Peyer's patch (tissue), 4 donors: ENCODE results near the gene SPHK2. TPM values are rescaled to one million over a fixed set of nuclear protein-coding genes. Genes with fewer than 3 reads are reported as not detected.

Source experiments
- DNase-seq, 3 donors: peaks; one replicate each; pipeline ENCODE4 v3.0.0-alpha.2; 2017 to 2019
- H3K27ac ChIP-seq, 4 donors: fragments of 200-600 bp; sonication (generic); one replicate each; pipeline ENCODE4 v1.5.1; 2016 to 2019
- H3K27me3 ChIP-seq, 2 donors: fragments of 200-600 bp; sonication (generic); one replicate each; pipeline ENCODE4 v1.5.1; 2019
- H3K36me3 ChIP-seq, 3 donors: fragments of 200-600 bp; sonication (generic); one replicate each; pipeline ENCODE4 v1.5.1; 2016 to 2019
- H3K4me1 ChIP-seq, 4 donors: fragments of 200-600 bp; sonication (generic); one replicate each; pipeline ENCODE4 v1.5.1; 2016 to 2019
- H3K4me3 ChIP-seq, 4 donors: fragments of 200-600 bp; sonication (generic); 1 replicate in 3 of 4; 2 replicates in 1 of 4; pipeline ENCODE4 v1.5.1; 2016 to 2019; ENCODE audit warnings: mild to moderate bottlenecking in 1 of 4
- H3K9me3 ChIP-seq, 4 donors: fragments of 200-600 bp; sonication (generic); one replicate each; pipeline ENCODE4 v1.5.1; 2016 to 2019; ENCODE audit warnings: mild to moderate bottlenecking in 1 of 4
- POLR2A ChIP-seq, 2 donors: fragments of 450-650 bp; IDR thresholded peaks; one replicate each; pipeline ENCODE4 v1.5.1; 2017; ENCODE audit warnings: antibody characterized with exemption in 2 of 2, mild to moderate bottlenecking in 2 of 2, moderate library complexity in 2 of 2
- total RNA-seq, 4 donors: library from RNA; depleted of rRNA; stranded (reverse); fragments of >200 nt; gene quantifications; one replicate each; pipeline ENCODE4 v1.1.0, GENCODE V29; 2016
- TF ChIP-seq, protein P1 (sequence below), 6 experiments: fragments of 450-650 bp in 4 of 6; fragments of 200-600 bp in 2 of 6; sonication (generic) in 1 of 6; IDR thresholded peaks; one replicate each; pipeline ENCODE4 v1.5.1; 2017 to 2019; ENCODE audit warnings: antibody characterized with exemption in 6 of 6, mild to moderate bottlenecking in 3 of 6, moderate library complexity in 1 of 6

The SPHK2 gene
- total RNA-seq, 4 donors from 2014 or later: 34.7 to 121 (median 96.7) TPM

DNA sequence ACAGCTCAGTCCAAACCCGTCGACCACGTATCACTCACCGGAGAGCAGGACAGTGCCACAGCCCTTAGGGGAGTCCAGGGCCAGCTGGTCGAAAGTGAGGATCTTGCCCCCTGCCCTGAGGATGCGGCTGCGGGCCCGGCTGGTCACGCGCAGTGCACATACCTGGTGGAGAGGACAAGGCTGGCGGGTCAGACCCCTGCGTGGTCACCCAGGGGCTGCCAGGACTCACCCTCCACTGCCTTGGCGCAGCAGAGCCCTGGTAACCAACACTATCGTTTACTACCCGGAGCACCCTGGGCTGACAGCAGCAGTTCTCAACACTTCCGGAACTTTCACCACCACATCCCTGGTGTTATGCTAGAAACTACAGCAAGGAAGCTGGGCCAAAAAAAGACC, 3.3 kb upstream of the SPHK2 start:
- H3K27ac ChIP-seq: peak overlapping the region in 3 of 4 donors; percentile 88 to 97 (median 96)
- TF ChIP-seq, protein P1, sequence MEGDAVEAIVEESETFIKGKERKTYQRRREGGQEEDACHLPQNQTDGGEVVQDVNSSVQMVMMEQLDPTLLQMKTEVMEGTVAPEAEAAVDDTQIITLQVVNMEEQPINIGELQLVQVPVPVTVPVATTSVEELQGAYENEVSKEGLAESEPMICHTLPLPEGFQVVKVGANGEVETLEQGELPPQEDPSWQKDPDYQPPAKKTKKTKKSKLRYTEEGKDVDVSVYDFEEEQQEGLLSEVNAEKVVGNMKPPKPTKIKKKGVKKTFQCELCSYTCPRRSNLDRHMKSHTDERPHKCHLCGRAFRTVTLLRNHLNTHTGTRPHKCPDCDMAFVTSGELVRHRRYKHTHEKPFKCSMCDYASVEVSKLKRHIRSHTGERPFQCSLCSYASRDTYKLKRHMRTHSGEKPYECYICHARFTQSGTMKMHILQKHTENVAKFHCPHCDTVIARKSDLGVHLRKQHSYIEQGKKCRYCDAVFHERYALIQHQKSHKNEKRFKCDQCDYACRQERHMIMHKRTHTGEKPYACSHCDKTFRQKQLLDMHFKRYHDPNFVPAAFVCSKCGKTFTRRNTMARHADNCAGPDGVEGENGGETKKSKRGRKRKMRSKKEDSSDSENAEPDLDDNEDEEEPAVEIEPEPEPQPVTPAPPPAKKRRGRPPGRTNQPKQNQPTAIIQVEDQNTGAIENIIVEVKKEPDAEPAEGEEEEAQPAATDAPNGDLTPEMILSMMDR (IDR thresholded peaks at IDR 0.05): no peak
- TF ChIP-seq POLR2A (IDR thresholded peaks at IDR 0.05): no peak

DNA sequence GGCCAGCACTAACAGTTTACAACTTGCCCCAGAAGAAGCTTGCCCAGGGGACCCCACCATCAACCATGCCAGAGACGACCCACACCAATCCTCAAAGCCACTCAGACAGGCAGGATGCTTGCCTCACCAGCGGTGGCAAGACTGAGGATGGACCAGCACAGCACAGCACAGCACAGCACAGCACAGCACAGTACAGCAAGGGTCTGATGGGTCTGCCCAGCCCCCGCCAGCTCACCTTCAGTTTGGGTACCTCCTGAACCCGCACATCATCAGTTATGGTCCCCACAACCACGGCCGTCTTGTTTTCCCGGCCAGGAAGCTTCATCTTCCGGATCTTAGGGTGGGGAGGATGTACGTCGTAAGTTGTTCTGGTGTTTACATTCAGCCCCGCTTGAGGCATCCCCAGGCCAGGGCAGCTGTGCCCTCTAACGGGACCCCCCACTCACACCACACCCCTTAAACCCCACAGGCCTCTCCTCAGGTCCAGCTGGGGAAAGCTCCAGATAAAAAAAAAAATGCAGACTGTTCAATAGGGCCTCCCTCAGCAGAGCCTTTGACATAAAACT, 2.7 kb upstream of the SPHK2 start:
- DNase-seq: no peak
- peaks cover 4 to 37% (median 15%) of the 10 kb centered on the region in 4 donors for H3K4me1 ChIP-seq
- no peaks in the 10 kb centered on the region for H3K9me3 ChIP-seq
- TF ChIP-seq, protein P1 (IDR thresholded peaks at IDR 0.05): no peak
- no peak for TF ChIP-seq POLR2A (IDR thresholded peaks at IDR 0.05)
- peaks cover 0 to 30% (median 0%) of the 10 kb centered on the region in 3 donors for H3K36me3 ChIP-seq
- H3K27me3 ChIP-seq: no peaks in the 10 kb centered on the region
- H3K27ac ChIP-seq: peak overlapping the region; percentile 31 to 97 (median 92)
- peak overlapping the region in 2 of 4 donors; percentile 62 to 93 for H3K4me3 ChIP-seq

More for the DNA sequence above, 3.3 kb upstream of the SPHK2 start:
- Histone ChIP-seq H3K36me3 (peaks cover 0 to 30% (median 0%) of the 10 kb centered on the region in 3 donors), H3K4me1 (peaks cover 4 to 37% (median 15%) of the 10 kb centered on the region in 4 donors), H3K27me3 (no peaks in the 10 kb centered on the region), H3K9me3 (no peaks in the 10 kb centered on the region), H3K4me3 (peak overlapping the region in 1 of 4 donors; percentile 62)
- no peak for DNase-seq

DNA sequence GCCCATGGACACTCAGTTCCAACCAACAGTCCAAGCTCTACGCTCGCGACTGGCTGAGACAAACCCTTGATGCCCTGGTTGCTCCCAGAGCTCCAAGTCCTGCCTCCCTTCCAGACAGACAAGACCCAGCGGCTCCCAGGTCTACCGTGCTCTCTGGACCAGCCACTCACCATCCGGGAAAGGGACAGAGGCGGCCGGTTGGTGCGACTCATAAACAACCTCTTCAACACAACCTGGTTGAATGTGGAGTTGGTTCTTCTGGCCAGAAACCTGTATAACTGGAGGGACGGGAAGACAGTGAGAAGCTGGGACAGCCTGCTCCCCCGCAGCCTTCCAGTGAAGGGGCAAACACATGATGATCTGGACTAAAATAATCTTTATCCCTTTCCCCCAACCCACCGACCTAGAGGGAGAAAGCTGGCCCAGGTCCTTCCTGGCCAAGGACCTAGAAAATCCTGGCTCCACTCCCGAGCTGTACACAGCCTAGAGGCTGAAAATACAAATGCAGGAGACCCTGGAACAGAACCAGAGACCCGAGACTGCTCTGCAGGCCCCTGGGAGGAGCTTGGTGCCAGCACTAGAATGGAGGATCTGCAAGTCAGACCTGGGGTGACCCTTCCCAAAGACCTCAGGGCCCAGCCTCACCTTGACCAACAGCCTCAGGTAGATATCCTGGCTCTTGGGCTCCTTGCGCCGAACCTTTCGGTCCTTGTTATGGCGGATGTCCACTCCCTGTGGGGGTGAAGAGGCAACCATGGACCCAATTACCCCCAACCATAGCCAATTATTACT, 2.0 kb upstream of the SPHK2 start:
- Histone ChIP-seq H3K4me3 (peak overlapping the region in 3 of 4 donors; percentile 62 to 93 (median 90)), H3K9me3 (no peaks in the 10 kb centered on the region), H3K27me3 (no peaks in the 10 kb centered on the region), H3K36me3 (peaks cover 0 to 30% (median 0%) of the 10 kb centered on the region in 3 donors), H3K27ac (peak overlapping the region; percentile 88 to 97 (median 92)), H3K4me1 (peaks cover 4 to 37% (median 15%) of the 10 kb centered on the region in 4 donors)
- TF ChIP-seq POLR2A (IDR thresholded peaks at IDR 0.05): no peak
- TF ChIP-seq, protein P1 (IDR thresholded peaks at IDR 0.05): no peak
- peak in 1 of 3 donors; percentile 59 for DNase-seq

DNA sequence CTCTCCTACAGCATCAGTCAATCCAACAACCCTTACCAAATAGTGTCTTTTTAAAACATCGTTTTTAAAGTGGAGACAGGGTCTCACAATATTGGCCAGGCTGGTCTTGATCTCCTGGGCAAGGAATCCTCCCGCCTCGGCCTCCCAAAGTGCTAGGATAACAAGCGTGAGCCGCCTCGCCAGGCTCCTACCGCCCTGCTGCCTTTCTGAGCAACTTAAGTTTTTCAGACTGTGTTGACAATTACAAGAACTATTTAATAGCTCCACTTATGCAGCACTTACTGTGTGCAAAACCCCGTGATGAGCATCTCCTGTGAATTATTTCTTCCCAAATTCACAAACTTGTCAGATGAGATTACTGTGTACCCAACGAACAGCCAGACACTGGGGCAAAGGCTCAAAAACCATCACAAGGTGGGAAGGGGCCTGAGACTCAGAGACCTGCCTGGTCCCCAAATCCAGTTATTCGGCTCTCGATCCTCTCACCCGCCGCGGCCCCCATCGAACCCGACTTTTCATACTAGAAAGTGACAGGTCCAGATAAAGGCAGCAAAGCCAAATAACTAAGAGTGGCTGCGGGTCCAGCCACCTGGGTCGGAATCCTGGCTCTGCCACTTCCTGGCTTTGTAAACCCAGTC, 909 bp upstream of the SPHK2 start:
- peaks cover 0 to 30% (median 0%) of the 10 kb centered on the region in 3 donors for H3K36me3 ChIP-seq
- H3K4me1 ChIP-seq: peaks cover 4 to 44% (median 18%) of the 10 kb centered on the region in 4 donors
- no peak for TF ChIP-seq POLR2A (IDR thresholded peaks at IDR 0.05)
- TF ChIP-seq, protein P1 (IDR thresholded peaks at IDR 0.05): peak in 1 of 6 experiments; percentile 2
- H3K9me3 ChIP-seq: no peaks in the 10 kb centered on the region
- DNase-seq: peak in 1 of 3 donors; percentile 35
- H3K27me3 ChIP-seq: no peaks in the 10 kb centered on the region
- H3K27ac ChIP-seq: peak overlapping the region; percentile 88 to 97 (median 92)
- peak overlapping the region; percentile 62 to 93 (median 78) for H3K4me3 ChIP-seq
